Measurements from ENCODE around the gene CD40.

DNA sequence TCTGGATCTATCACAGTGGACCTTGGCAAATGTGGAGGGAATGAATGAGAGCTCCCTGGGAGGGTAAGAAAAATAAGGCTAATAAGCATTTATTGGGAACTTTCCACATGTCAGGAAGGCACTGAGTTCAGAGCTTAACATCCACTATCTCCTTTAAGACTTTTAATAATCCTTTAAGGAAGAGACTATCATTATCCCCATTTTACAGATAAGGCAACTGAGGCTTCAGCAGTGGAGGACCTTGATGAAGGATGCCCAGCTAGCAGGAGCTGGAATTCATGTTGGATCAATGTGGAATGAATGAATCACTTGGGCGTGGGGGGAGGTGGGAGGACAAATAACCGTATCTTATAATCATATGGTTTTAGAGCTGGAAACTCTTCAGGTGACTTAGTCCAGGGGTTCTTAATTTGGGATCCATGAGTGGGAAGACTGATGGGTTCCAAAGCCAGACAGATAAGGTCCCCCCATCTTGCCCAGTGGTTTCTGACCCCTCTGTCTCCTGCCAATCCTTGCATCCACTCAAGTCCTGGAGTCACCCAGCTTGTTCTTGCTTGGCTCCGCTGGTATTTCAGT is 54.9 kb downstream of the CD40 start:
- TF ChIP-seq, protein P1, sequence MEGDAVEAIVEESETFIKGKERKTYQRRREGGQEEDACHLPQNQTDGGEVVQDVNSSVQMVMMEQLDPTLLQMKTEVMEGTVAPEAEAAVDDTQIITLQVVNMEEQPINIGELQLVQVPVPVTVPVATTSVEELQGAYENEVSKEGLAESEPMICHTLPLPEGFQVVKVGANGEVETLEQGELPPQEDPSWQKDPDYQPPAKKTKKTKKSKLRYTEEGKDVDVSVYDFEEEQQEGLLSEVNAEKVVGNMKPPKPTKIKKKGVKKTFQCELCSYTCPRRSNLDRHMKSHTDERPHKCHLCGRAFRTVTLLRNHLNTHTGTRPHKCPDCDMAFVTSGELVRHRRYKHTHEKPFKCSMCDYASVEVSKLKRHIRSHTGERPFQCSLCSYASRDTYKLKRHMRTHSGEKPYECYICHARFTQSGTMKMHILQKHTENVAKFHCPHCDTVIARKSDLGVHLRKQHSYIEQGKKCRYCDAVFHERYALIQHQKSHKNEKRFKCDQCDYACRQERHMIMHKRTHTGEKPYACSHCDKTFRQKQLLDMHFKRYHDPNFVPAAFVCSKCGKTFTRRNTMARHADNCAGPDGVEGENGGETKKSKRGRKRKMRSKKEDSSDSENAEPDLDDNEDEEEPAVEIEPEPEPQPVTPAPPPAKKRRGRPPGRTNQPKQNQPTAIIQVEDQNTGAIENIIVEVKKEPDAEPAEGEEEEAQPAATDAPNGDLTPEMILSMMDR (IDR thresholded peaks at IDR 0.05) = no peak
- no peak for TF ChIP-seq POLR2A (IDR thresholded peaks at IDR 0.05)
